ENCODE measurements around the gene LRPAP1. TPM values are rescaled to one million over a fixed set of nuclear protein-coding genes. Genes with fewer than 3 reads are reported as not detected.

Gene LRPAP1
- total and polyA plus RNA-seq, 2 donors (not counting 3 experiments of a cell fraction or from before 2014, with no cell fraction given), result 90.1 to 170 TPM

- dilution Hi-C loops (cut with MboI; ENCODE audit: extremely low pct_ligation_motif_present, low sequenced_read_pairs) (no loop called here), intact Hi-C loops (cut with micrococcal nuclease) (no loop called here)
- TF ChIP-seq CTCF (IDR thresholded peaks at IDR 0.05; ENCODE audit: extremely low read depth in 1 of 2, insufficient read depth in 1 of 2, low read depth in 1 of 2, low read length in 2 of 2) (no peak), JUN (IDR thresholded peaks at IDR 0.05; ENCODE audit: borderline replicate concordance, insufficient read depth, insufficient read length, low read depth) (no peak), GATA2 (IDR thresholded peaks at IDR 0.05; ENCODE audit: insufficient read depth, insufficient read length, low read depth, low read length) (no peak), FOS (IDR thresholded peaks at IDR 0.05; ENCODE audit: borderline replicate concordance, insufficient read depth, low read length) (no peak)
- Histone ChIP-seq H3K9me3 (replicated peaks; ENCODE audit: control insufficient read depth, insufficient read depth, low read length) (no peaks in the 10 kb centered on the region), H3K9ac (replicated peaks; ENCODE audit: extremely low read depth, insufficient read depth, low read length) (no peak overlapping the region), H3K9me1 (replicated peaks; ENCODE audit: control insufficient read depth, extremely low read depth, insufficient read depth, low read length) (no peaks in the 10 kb centered on the region), H3K4me3 (replicated peaks in 1 of 3; ENCODE audit: insufficient read depth in 1 of 3, low read depth in 1 of 3, low read length in 3 of 3) (no peak overlapping the region), H2AFZ (ENCODE audit: low read depth, low read length) (no peak overlapping the region), H3K4me2 (ENCODE audit: insufficient read depth, low read length) (no peak overlapping the region), H4K20me1 (replicated peaks; ENCODE audit: control insufficient read depth, extremely low read depth, insufficient read depth, low read length) (no peaks in the 10 kb centered on the region), H3K27me3 (ENCODE audit: control insufficient read depth in 2 of 2, insufficient read depth in 2 of 2, low read length in 2 of 2) (no peaks in the 10 kb centered on the region), H3K27ac (ENCODE audit: insufficient read depth, low read depth, low read length) (no peak overlapping the region), H3K4me1 (ENCODE audit: control insufficient read depth, extremely low read depth, insufficient read depth, low read length) (no peaks in the 10 kb centered on the region), H3K79me2 (ENCODE audit: control insufficient read depth, insufficient read depth, low read length) (peaks cover 2% of the 10 kb centered on the region), H3K36me3 (ENCODE audit: control insufficient read depth in 2 of 2, extremely low read depth in 1 of 2, insufficient read depth in 2 of 2, low read length in 2 of 2) (peaks cover 0 to 2% of the 10 kb centered on the region in 2 experiments)
- BruUV-seq (replicated peaks), result no TSS peak
- POLR2A ChIA-PET, result no interaction called here
- DNase-seq (ENCODE audit: low read depth, low spot score) (no peak), FAIRE-seq (no peak)
- CTCF ChIA-PET, result interaction anchor here (2.8 kb wide), 1 partner anchor 11 kb away, joined by 7 read pairs; no protein-coding TSS in a partner anchor
These were observed 29.0 kb downstream of the LRPAP1 start for GRCh38 chr4:3502941-3503936.
